ENCODE measurements around the gene TTC21A. TPM values are rescaled to one million over a fixed set of nuclear protein-coding genes. Genes with fewer than 3 reads are reported as not detected.

TTC21A gene
- total RNA-seq, 2 donors from 2014 or later = 9.0 to 23.2 TPM

DNA sequence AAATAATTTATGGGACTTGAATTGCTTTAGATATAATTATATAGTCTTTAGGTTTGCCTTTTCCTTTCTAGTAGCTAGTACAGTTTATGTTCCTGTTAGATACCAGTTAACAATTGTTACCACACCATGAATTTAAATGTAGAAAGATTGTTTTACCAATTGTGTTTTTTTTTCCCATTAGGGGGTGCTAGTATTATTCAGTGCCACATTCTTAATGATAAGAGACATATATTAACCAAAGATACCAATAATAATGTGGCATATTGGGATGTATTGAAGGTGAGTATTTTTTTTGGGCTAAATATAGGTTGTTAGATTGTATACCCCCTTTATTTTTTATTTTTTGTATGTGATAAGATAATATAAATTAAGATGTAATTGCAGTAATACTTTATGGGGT, 27.9 kb upstream of the TTC21A start:
- no peaks in the 10 kb centered on the region for H3K27me3 ChIP-seq (replicated peaks; ENCODE audit: insufficient read depth)
- no peaks in the 10 kb centered on the region for H3K9me3 ChIP-seq
- DNase-seq (ENCODE audit: low spot score) = no peak
- no peaks in the 10 kb centered on the region for H3K4me1 ChIP-seq (replicated peaks)
- TF ChIP-seq POLR2A (IDR thresholded peaks at IDR 0.05) (no peak), POLR2AphosphoS5 (IDR thresholded peaks at IDR 0.05) (no peak)
- TF ChIP-seq, protein P1, sequence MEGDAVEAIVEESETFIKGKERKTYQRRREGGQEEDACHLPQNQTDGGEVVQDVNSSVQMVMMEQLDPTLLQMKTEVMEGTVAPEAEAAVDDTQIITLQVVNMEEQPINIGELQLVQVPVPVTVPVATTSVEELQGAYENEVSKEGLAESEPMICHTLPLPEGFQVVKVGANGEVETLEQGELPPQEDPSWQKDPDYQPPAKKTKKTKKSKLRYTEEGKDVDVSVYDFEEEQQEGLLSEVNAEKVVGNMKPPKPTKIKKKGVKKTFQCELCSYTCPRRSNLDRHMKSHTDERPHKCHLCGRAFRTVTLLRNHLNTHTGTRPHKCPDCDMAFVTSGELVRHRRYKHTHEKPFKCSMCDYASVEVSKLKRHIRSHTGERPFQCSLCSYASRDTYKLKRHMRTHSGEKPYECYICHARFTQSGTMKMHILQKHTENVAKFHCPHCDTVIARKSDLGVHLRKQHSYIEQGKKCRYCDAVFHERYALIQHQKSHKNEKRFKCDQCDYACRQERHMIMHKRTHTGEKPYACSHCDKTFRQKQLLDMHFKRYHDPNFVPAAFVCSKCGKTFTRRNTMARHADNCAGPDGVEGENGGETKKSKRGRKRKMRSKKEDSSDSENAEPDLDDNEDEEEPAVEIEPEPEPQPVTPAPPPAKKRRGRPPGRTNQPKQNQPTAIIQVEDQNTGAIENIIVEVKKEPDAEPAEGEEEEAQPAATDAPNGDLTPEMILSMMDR (IDR thresholded peaks at IDR 0.05) = no peak
- intact Hi-C loops (cut with DNase I) = no loop called here
- no peak overlapping the region for H3K4me3 ChIP-seq
- H3K36me3 ChIP-seq = peaks cover 0 to 8% of the 10 kb centered on the region in 2 donors
- H3K27ac ChIP-seq = no peak overlapping the region

DNA sequence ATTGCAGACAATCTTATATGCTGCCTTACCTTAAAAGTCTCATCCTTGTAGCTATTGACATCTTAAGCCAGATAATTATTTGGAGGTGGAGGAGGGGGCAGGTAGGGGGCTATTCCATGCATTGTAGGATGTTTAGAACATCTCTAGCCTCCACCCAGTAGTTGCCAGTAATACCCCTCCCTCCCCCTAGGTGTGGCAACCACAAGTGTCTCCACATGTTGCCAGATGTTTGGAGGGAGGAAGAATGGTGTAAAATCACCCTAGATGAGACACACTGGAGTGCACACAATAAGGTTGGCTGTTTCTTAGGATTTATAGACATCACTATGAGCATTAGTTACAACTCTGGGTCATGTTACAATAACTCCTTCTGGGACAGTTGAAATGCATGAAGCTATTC, 27.5 kb upstream of the TTC21A start:
- TF ChIP-seq, protein P1 (IDR thresholded peaks at IDR 0.05) = no peak
- TF ChIP-seq POLR2AphosphoS5 (IDR thresholded peaks at IDR 0.05) (no peak), POLR2A (IDR thresholded peaks at IDR 0.05) (no peak)
- H3K27me3 ChIP-seq (replicated peaks; ENCODE audit: insufficient read depth) = no peaks in the 10 kb centered on the region
- peaks cover 0 to 8% of the 10 kb centered on the region in 2 donors for H3K36me3 ChIP-seq
- H3K27ac ChIP-seq = no peak overlapping the region
- H3K9me3 ChIP-seq = no peaks in the 10 kb centered on the region
- no peak overlapping the region for H3K4me3 ChIP-seq
- intact Hi-C loops (cut with DNase I) = no loop called here
- H3K4me1 ChIP-seq (replicated peaks) = no peaks in the 10 kb centered on the region
- DNase-seq (ENCODE audit: low spot score) = no peak

DNA sequence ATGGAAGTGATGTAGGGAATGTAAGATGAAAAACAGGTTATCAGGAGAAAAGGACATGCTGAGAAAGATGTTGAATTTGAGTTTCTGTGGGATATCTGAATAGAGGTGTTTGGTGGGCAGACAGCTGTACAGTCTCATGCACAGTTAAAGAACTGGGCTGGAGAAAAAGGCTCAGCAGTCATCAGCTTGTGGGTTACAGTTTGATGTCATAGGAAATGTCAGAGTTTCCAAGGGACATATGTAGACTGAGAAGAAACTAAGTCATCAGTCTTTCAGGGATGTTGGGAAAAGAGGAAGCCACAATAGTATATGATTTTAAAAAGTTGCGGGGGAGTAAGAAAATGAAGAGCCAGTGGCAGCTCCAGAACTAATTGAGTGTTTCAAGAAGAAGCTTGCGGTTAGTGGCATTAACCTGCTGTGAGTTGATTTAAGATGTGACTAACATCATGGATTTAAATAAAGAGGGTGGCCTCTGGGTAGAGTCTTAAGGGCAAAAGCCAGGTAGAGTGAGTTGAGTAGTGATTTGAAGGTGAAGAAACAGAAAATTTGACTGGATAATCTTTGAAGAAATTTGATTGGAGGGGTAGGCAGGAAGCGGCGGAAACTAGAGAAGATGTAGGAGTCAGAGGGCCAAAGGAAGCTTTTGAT, 24.7 kb upstream of the TTC21A start:
- DNase-seq (ENCODE audit: low spot score) = no peak
- WGBS = 96% methylated on average over 4 of the region's 4 CpGs
- H3K27ac ChIP-seq = no peak overlapping the region
- no peaks in the 10 kb centered on the region for H3K27me3 ChIP-seq (replicated peaks; ENCODE audit: insufficient read depth)
- H3K36me3 ChIP-seq = no peaks in the 10 kb centered on the region
- no peak overlapping the region for H3K4me3 ChIP-seq
- intact Hi-C loops (cut with DNase I) = no loop called here
- H3K9me3 ChIP-seq = no peaks in the 10 kb centered on the region
- TF ChIP-seq POLR2AphosphoS5 (IDR thresholded peaks at IDR 0.05) = no peak
- TF ChIP-seq POLR2A (IDR thresholded peaks at IDR 0.05) = no peak
- TF ChIP-seq, protein P1 (IDR thresholded peaks at IDR 0.05) = no peak
- H3K4me1 ChIP-seq (replicated peaks) = no peaks in the 10 kb centered on the region

DNA sequence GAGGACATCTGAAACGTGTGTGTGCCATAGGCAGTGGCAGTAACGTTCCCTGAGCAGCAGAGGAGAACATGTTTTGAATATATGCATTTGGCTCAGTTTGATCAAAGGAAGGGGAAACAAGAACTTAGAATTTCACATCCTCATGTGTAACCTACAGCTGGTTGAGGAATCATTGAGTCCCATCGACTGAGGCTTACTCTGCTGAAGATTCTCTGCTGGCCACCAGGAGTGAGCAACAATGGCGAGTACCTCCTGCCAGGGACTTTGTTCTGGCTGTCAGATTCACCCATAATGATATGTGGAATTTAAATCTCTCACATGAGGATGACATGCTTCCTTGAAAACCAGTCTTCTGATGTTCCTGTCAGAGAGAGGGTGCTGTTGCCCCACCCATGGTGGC, 21.3 kb upstream of the TTC21A start:
- no peaks in the 10 kb centered on the region for H3K36me3 ChIP-seq
- intact Hi-C loops (cut with DNase I) = no loop called here
- no peak for TF ChIP-seq POLR2AphosphoS5 (IDR thresholded peaks at IDR 0.05)
- TF ChIP-seq, protein P1 (IDR thresholded peaks at IDR 0.05) = no peak
- TF ChIP-seq POLR2A (IDR thresholded peaks at IDR 0.05) = no peak
- H3K27me3 ChIP-seq (replicated peaks; ENCODE audit: insufficient read depth) = no peaks in the 10 kb centered on the region
- H3K4me1 ChIP-seq (replicated peaks) = no peaks in the 10 kb centered on the region
- H3K27ac ChIP-seq = no peak overlapping the region
- 86% methylated on average over 4 of the region's 4 CpGs for WGBS
- no peak for DNase-seq (ENCODE audit: low spot score)
- H3K9me3 ChIP-seq = no peaks in the 10 kb centered on the region
- H3K4me3 ChIP-seq = no peak overlapping the region

DNA sequence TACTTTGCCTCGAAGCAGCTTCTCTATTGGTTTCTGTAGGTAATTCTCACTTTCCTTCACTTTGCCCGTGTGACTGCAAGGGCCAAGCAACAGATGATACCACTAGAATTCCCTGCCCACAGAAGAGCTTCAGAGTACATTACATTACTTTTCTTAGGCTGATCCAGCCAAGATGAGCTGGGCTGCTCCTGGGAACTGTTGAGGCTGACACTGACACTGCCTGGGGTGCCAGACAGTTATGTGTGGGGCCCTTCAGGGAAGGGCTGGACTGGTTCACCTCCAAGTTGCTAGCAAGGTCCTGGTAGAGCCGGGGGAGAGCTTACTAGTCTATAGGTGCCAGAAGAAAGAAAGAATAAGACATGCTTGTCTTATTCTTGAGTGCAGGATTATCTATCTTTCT, 19.0 kb upstream of the TTC21A start:
- no peak overlapping the region for H3K27ac ChIP-seq
- H3K27me3 ChIP-seq (replicated peaks; ENCODE audit: insufficient read depth) = no peaks in the 10 kb centered on the region
- H3K4me1 ChIP-seq (replicated peaks) = no peaks in the 10 kb centered on the region
- no peaks in the 10 kb centered on the region for H3K9me3 ChIP-seq
- intact Hi-C loops (cut with DNase I) = no loop called here
- no peak overlapping the region for H3K4me3 ChIP-seq
- H3K36me3 ChIP-seq = no peaks in the 10 kb centered on the region
- WGBS = 94% methylated on average over 3 of the region's 3 CpGs
- no peak for DNase-seq (ENCODE audit: low spot score)
- TF ChIP-seq, protein P1 (IDR thresholded peaks at IDR 0.05) = no peak
- TF ChIP-seq POLR2A (IDR thresholded peaks at IDR 0.05) = no peak
- no peak for TF ChIP-seq POLR2AphosphoS5 (IDR thresholded peaks at IDR 0.05)
